Neural cell (in vitro differentiated cells): ENCODE measurements around the gene SUPT20HL2. TPM values are rescaled to one million over a fixed set of nuclear protein-coding genes. Genes with fewer than 3 reads are reported as not detected.
"Not testable (repeated sequence)": the region's sequence is repeated elsewhere in the genome, so short reads cannot be mapped to it uniquely, and the experiment has no call there.

ENCODE experiments used
- H2AFZ ChIP-seq: fragments of 200-600, 300-800 bp; sonication (generic), shearing (Covaris generic); 2 replicates; pipeline ENCODE4 v1.6.0; 2014; ENCODE audit warnings: low read depth, mild to moderate bottlenecking, antibody characterized with exemption, low read length, moderate library complexity
- H3F3A ChIP-seq: fragments of 200-600 bp; shearing (Covaris generic); 2 replicates; pipeline ENCODE4 v1.6.1; 2016; ENCODE audit warnings: mild to moderate bottlenecking, moderate library complexity, mixed read lengths, antibody characterized with exemption, low read length; ENCODE audit not compliant: insufficient read depth, poor library complexity, severe bottlenecking
- H3K27ac ChIP-seq: fragments of 200-600, 300-800 bp; sonication (generic), shearing (Covaris generic); 2 replicates; pipeline ENCODE4 v1.5.1; 2014; ENCODE audit warnings: mild to moderate bottlenecking, low read length, moderate library complexity
- H3K27me3 ChIP-seq: fragments of 300-800, 200-600 bp; sonication (generic), shearing (Covaris generic); 2 replicates; pipeline ENCODE4 v1.6.0; 2014; ENCODE audit warnings: mild to moderate bottlenecking, low read depth, low read length, moderate library complexity; ENCODE audit not compliant: insufficient read depth
- H3K36me3 ChIP-seq: fragments of 300-800, 200-600 bp; sonication (generic), shearing (Covaris generic); 2 replicates; pipeline ENCODE4 v1.5.1; 2014; ENCODE audit warnings: mild to moderate bottlenecking, antibody characterized with exemption, low read length, moderate library complexity; ENCODE audit not compliant: insufficient read depth
- H3K4me2 ChIP-seq: fragments of 300-800, 200-600 bp; sonication (generic), shearing (Covaris generic); 2 replicates; pipeline ENCODE4 v1.6.0; 2014; ENCODE audit warnings: mild to moderate bottlenecking, low read length
- H3K4me3 ChIP-seq: fragments of 300-800, 200-600 bp; sonication (generic), shearing (Covaris generic); 2 replicates; pipeline ENCODE4 v1.5.1; 2014; ENCODE audit warnings: mild to moderate bottlenecking, low read length, moderate library complexity
- H3K79me2 ChIP-seq: fragments of 200-600 bp; shearing (Covaris generic); replicated peaks from 2 replicates; pipeline ENCODE4 v1.6.0; 2014; ENCODE audit warnings: mild to moderate bottlenecking, low read length, moderate library complexity; ENCODE audit not compliant: insufficient read depth
- H3K9ac ChIP-seq: fragments of 300-800, 200-600 bp; sonication (generic), shearing (Covaris generic); 2 replicates; pipeline ENCODE4 v1.6.1; 2016; ENCODE audit warnings: mild to moderate bottlenecking, low read length, mixed read lengths
- H3K9me2 ChIP-seq: fragments of 200-600 bp; shearing (Covaris generic); 2 replicates; pipeline ENCODE4 v1.6.1; 2016; ENCODE audit warnings: mild to moderate bottlenecking, low read length, mixed read lengths; ENCODE audit not compliant: insufficient read depth
- H3K9me3 ChIP-seq: fragments of 200-600, 300-800 bp; sonication (generic), shearing (Covaris generic); 2 replicates; pipeline ENCODE4 v1.6.1; 2016; ENCODE audit warnings: mild to moderate bottlenecking, mixed run types, low read length, moderate library complexity, mixed read lengths
- H4K20me1 ChIP-seq: fragments of 200-600 bp; shearing (Covaris generic); 2 replicates; pipeline ENCODE4 v1.6.1; 2016; ENCODE audit warnings: mild to moderate bottlenecking, mixed run types; ENCODE audit not compliant: insufficient read depth
- CTCF ChIP-seq: fragments of 450-650 bp; IDR thresholded peaks from 2 replicates; pipeline ENCODE4 v1.5.1; 2014; ENCODE audit warnings: antibody characterized with exemption, mild to moderate bottlenecking, moderate library complexity; ENCODE audit not compliant: poor library complexity, severe bottlenecking
- EP300 ChIP-seq: fragments of 450-650 bp; conservative IDR thresholded peaks from 2 replicates; pipeline ENCODE4 v1.6.1; 2014; ENCODE audit warnings: antibody characterized with exemption, mild to moderate bottlenecking, moderate library complexity; ENCODE audit not compliant: poor library complexity, severe bottlenecking
- EZH2 ChIP-seq: fragments of 200-600, 300-800 bp; shearing (Covaris generic), sonication (generic); IDR thresholded peaks from 2 replicates; pipeline ENCODE4 v1.6.1; 2014; ENCODE audit warnings: antibody characterized with exemption, low read length, borderline replicate concordance, mild to moderate bottlenecking; ENCODE audit not compliant: insufficient read depth, poor library complexity, severe bottlenecking
- MXI1 ChIP-seq: fragments of 450-650 bp; conservative IDR thresholded peaks from 2 replicates; pipeline ENCODE4 v1.6.1; 2014; ENCODE audit warnings: antibody characterized with exemption, mild to moderate bottlenecking; ENCODE audit not compliant: poor library complexity, severe bottlenecking
- POLR2AphosphoS5 ChIP-seq: IDR thresholded peaks from 2 replicates; pipeline ENCODE4 v1.6.1; 2012
- RAD21 ChIP-seq: fragments of 450-650 bp; conservative IDR thresholded peaks from 2 replicates; pipeline ENCODE4 v1.6.1; 2014; ENCODE audit warnings: antibody characterized with exemption, mild to moderate bottlenecking, moderate library complexity
- REST ChIP-seq: IDR thresholded peaks from 2 replicates; pipeline ENCODE4 v1.6.1; 2012; ENCODE audit warnings: borderline replicate concordance
- SMC3 ChIP-seq: fragments of 450-650 bp; conservative IDR thresholded peaks from 2 replicates; pipeline ENCODE4 v1.6.1; 2014; ENCODE audit warnings: antibody characterized with exemption, mild to moderate bottlenecking, moderate library complexity; ENCODE audit not compliant: poor library complexity
- TAF1 ChIP-seq: IDR thresholded peaks from 2 replicates; pipeline ENCODE4 v1.6.1; 2012; ENCODE audit warnings: low read depth
- polyA plus RNA-seq: library from polyadenylated mRNA; depleted of rRNA; stranded (reverse); fragments of >200 nt; gene quantifications from 2 replicates; pipeline ENCODE4 v1.2.3, GENCODE V29; 2014

SUPT20HL2 gene
- polyA plus RNA-seq, 1 donor from 2014 or later: not detected

GRCh38 chrX:24317567-24317966 is 3.7 kb upstream of the SUPT20HL2 start:
- Histone ChIP-seq H4K20me1 (no peaks in the 10 kb centered on the region), H3K4me2 (no peak overlapping the region), H3K27ac (no peak overlapping the region), H3K9me2 (no peaks in the 10 kb centered on the region), H3K79me2 (no peaks in the 10 kb centered on the region), H2AFZ (no peak overlapping the region), H3K36me3 (no peaks in the 10 kb centered on the region), H3K9ac (no peak overlapping the region), H3K9me3 (no peaks in the 10 kb centered on the region), H3K27me3 (no peaks in the 10 kb centered on the region), H3F3A (no peaks in the 10 kb centered on the region), H3K4me3 (no peak overlapping the region)
- TF ChIP-seq EZH2 (no peak), CTCF (no peak), POLR2AphosphoS5 (no peak), SMC3 (no peak), REST (no peak), TAF1 (no peak), MXI1 (no peak), RAD21 (no peak), EP300 (no peak)

- no peak for TF ChIP-seq POLR2AphosphoS5
- TF ChIP-seq EZH2: no peak
- TF ChIP-seq SMC3: no peak
- TF ChIP-seq MXI1: no peak
- no peak for TF ChIP-seq TAF1
- no peak for TF ChIP-seq RAD21
- no peak for TF ChIP-seq EP300
- TF ChIP-seq REST: no peak
- no peak for TF ChIP-seq CTCF
- no peak overlapping the region for H3K9ac ChIP-seq
- H3F3A ChIP-seq: no peaks in the 10 kb centered on the region
- no peaks in the 10 kb centered on the region for H4K20me1 ChIP-seq
- no peaks in the 10 kb centered on the region for H3K79me2 ChIP-seq
- H3K4me2 ChIP-seq: no peak overlapping the region
- no peaks in the 10 kb centered on the region for H3K27me3 ChIP-seq
- H3K4me3 ChIP-seq: no peak overlapping the region
- no peaks in the 10 kb centered on the region for H3K9me3 ChIP-seq
- H3K36me3 ChIP-seq: no peaks in the 10 kb centered on the region
- H3K27ac ChIP-seq: no peak overlapping the region
- no peaks in the 10 kb centered on the region for H3K9me2 ChIP-seq
- no peak overlapping the region for H2AFZ ChIP-seq
These were observed 2.2 kb upstream of the SUPT20HL2 start for GRCh38 chrX:24316111-24316510.

GRCh38 chrX:24312249-24312607 is 1.6 kb downstream of the SUPT20HL2 start:
- H3K36me3 ChIP-seq, H3K79me2 ChIP-seq, H3K4me2 ChIP-seq, H3K27me3 ChIP-seq, H3K9me3 ChIP-seq, H3K4me3 ChIP-seq, H3K27ac ChIP-seq, H3F3A ChIP-seq, H4K20me1 ChIP-seq, H2AFZ ChIP-seq, H3K9me2 ChIP-seq, H3K9ac ChIP-seq: not testable (repeated sequence)
